ENCODE measurements around the gene GULP1.
"Not testable (repeated sequence)": the region's sequence is repeated elsewhere in the genome, so short reads cannot be mapped to it uniquely, and the experiment has no call there.

GULP1 gene

GRCh38 chr2:188291617-188292347, at the start of gene GULP1:
Gene GULP1, plus strand, starts transcription at chr2:188291874. Its CDS starts 185,829 bp downstream, at chr2:188477703.
- peak; percentile 82 for DNase-seq (ENCODE audit: low read depth)

- DNase-seq (ENCODE audit: low read depth) = peak; percentile 28
Observed at GRCh38 chr2:188243381-188243780, 48.3 kb upstream of the GULP1 start.

- DNase-seq (ENCODE audit: low read depth) = peak; percentile 18
Observed at GRCh38 chr2:188244383-188244782, 47.3 kb upstream of the GULP1 start.

- no peak for DNase-seq (ENCODE audit: low read depth)
Observed at GRCh38 chr2:188245230-188245629, 46.4 kb upstream of the GULP1 start.

GRCh38 chr2:188248513-188248912, 43.2 kb upstream of the GULP1 start:
- no peak for DNase-seq (ENCODE audit: low read depth)

GRCh38 chr2:188251034-188251433, 40.6 kb upstream of the GULP1 start:
- no peak for DNase-seq (ENCODE audit: low read depth)

GRCh38 chr2:188256420-188256819, 35.3 kb upstream of the GULP1 start:
- DNase-seq (ENCODE audit: low read depth) = no peak

GRCh38 chr2:188265315-188265714, 26.4 kb upstream of the GULP1 start:
- no peak for DNase-seq (ENCODE audit: low read depth)

- DNase-seq (ENCODE audit: low read depth) = no peak
Observed at GRCh38 chr2:188267776-188268175, 23.9 kb upstream of the GULP1 start.

- no peak for DNase-seq (ENCODE audit: low read depth)
Observed at GRCh38 chr2:188269004-188269403, 22.7 kb upstream of the GULP1 start.

- DNase-seq (ENCODE audit: low read depth) = no peak
Observed at GRCh38 chr2:188272121-188272520, 19.6 kb upstream of the GULP1 start.

GRCh38 chr2:188274274-188274673, 17.4 kb upstream of the GULP1 start:
- DNase-seq (ENCODE audit: low read depth) = no peak

- DNase-seq (ENCODE audit: low read depth) = no peak
Observed at GRCh38 chr2:188276255-188276654, 15.4 kb upstream of the GULP1 start.

- DNase-seq (ENCODE audit: low read depth) = no peak
Observed at GRCh38 chr2:188277786-188278185, 13.9 kb upstream of the GULP1 start.

- DNase-seq (ENCODE audit: low read depth) = no peak
Observed at GRCh38 chr2:188278388-188279092, 13.1 kb upstream of the GULP1 start.

- DNase-seq (ENCODE audit: low read depth) = no peak
Observed at GRCh38 chr2:188279093-188279445, 12.6 kb upstream of the GULP1 start.

GRCh38 chr2:188280811-188281222, 10.9 kb upstream of the GULP1 start:
- no peak for DNase-seq (ENCODE audit: low read depth)

GRCh38 chr2:188282907-188283306, 8.8 kb upstream of the GULP1 start:
- DNase-seq (ENCODE audit: low read depth) = no peak

- not testable (repeated sequence) for DNase-seq (ENCODE audit: low read depth)
Observed at GRCh38 chr2:188284251-188284650, 7.4 kb upstream of the GULP1 start.

GRCh38 chr2:188285049-188285448, 6.6 kb upstream of the GULP1 start:
- no peak for DNase-seq (ENCODE audit: low read depth)

- no peak for DNase-seq (ENCODE audit: low read depth)
Observed at GRCh38 chr2:188285774-188286173, 5.9 kb upstream of the GULP1 start.

- DNase-seq (ENCODE audit: low read depth) = peak; percentile 39
Observed at GRCh38 chr2:188291142-188291616, 495 bp upstream of the GULP1 start.
